Transverse colon (tissue), 4 donors: Measurements from ENCODE around the gene B3GALT4.

Experiments
- CTCF ChIP-seq, 5 experiments: fragments of 200-600 bp in 3 of 5; fragments of 450-650 bp in 2 of 5; sonication (generic) in 3 of 5; IDR thresholded peaks; 1 replicate in 2 of 5; 2 replicates in 3 of 5; pipeline ENCODE4 v1.5.1; 2016 to 2017; ENCODE audit warnings: antibody characterized with exemption in 5 of 5, inconsistent platforms in 3 of 5, mild to moderate bottlenecking in 2 of 5, moderate library complexity in 1 of 5
- EP300 ChIP-seq: sonication (generic); formaldehyde crosslinking; IDR thresholded peaks from one replicate; pipeline ENCODE4 v1.6.1; 2017; ENCODE audit warnings: antibody characterized with exemption, low read depth
- POLR2A ChIP-seq: fragments of 450-650 bp; IDR thresholded peaks from one replicate; pipeline ENCODE4 v1.6.1; 2016; ENCODE audit warnings: antibody characterized with exemption, mild to moderate bottlenecking, moderate library complexity
- POLR2AphosphoS5 ChIP-seq, 3 donors: sonication (generic); formaldehyde crosslinking; IDR thresholded peaks; one replicate each; pipeline ENCODE4 v1.6.1; 2016; ENCODE audit warnings: antibody characterized with exemption in 3 of 3

GRCh38 chr6:33254591-33254990 is 22.3 kb upstream of the B3GALT4 start:
- TF ChIP-seq CTCF (IDR thresholded peaks at IDR 0.05): no peak
- no peak for TF ChIP-seq POLR2A
- no peak for TF ChIP-seq POLR2AphosphoS5 (IDR thresholded peaks at IDR 0.05)
- no peak for TF ChIP-seq EP300
